Measurements from ENCODE around the gene GSDMA. TPM values are rescaled to one million over a fixed set of nuclear protein-coding genes. Genes with fewer than 3 reads are reported as not detected.
A peak's percentile ranks its signal among the peaks of the same experiment; 100 is the strongest.

The GSDMA gene
- total RNA-seq, 1 experiment from 2014 or later, result 0.55 TPM

DNA sequence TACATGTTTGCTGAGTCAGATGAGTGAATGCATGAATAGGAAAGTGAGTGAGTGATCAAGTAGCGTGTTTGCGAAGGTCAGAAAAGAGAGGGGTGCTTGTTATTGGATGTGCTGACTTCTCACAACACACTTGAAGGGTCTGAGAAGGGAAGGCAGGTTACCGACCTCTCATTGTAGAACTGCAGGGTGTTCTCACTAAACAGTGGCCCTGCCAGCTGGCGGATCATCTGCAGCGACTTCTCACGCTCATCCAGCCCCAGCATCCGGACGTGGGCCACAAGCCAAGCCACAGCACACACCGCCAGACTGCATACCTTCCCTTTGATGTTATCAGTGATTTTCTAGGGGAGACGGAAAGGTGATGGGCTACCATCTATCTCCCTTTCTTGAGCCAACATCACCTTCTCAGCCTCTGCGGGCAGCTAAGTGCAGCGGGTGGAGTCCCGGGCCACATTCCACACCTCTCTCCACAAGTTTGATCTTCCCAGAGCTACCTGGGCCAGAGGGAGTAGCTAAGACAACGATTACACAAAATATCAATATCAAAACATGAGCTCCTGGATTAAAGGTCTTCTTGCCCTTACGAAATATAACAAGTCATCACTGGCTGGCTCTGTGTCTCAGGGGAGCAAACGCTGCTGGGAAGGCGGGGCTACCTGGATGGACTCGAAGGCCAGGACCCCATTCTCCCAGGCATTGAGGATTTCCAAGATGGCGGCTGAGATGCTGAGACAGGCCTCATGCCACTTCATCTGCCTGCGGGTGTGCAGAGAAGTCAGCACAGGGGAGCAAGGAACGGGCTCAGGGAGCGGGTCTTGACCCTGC lies 63.4 kb downstream of the GSDMA start:
- Histone ChIP-seq H3K9me2 (ENCODE audit: insufficient read depth) (no peaks in the 10 kb centered on the region), H3K36me3 (ENCODE audit: low read depth) (no peaks in the 10 kb centered on the region), H3K4me2 (peak overlapping the region; percentile 60), H3K27me3 (ENCODE audit: insufficient read depth, low read depth) (no peaks in the 10 kb centered on the region), H3K79me2 (ENCODE audit: low read depth) (no peaks in the 10 kb centered on the region), H3K4me1 (replicated peaks; ENCODE audit: insufficient read depth) (peaks cover 60% of the 10 kb centered on the region), H4K20me1 (ENCODE audit: insufficient read depth) (no peaks in the 10 kb centered on the region), H3K27ac (peak overlapping the region; percentile 70), H3F3A (ENCODE audit: insufficient read depth, low read depth) (peaks cover 49% of the 10 kb centered on the region), H3K4me3 (no peak overlapping the region), H2AFZ (no peak overlapping the region), H3K9me3 (ENCODE audit: insufficient read depth, low read depth) (no peaks in the 10 kb centered on the region)
- peak; percentile 80 to 90 for DNase-seq
- intact Hi-C loops (cut with micrococcal nuclease; ENCODE audit: unreplicated experiment), result loop anchor here (1.0 to 10.0 kb wide), 4 partner anchors 45 to 289 kb away; partner anchors contain the start of gene PSMD3
- TF ChIP-seq EZH2 (IDR thresholded peaks at IDR 0.05; ENCODE audit: low read depth), result no peak
- TF ChIP-seq, protein P1, sequence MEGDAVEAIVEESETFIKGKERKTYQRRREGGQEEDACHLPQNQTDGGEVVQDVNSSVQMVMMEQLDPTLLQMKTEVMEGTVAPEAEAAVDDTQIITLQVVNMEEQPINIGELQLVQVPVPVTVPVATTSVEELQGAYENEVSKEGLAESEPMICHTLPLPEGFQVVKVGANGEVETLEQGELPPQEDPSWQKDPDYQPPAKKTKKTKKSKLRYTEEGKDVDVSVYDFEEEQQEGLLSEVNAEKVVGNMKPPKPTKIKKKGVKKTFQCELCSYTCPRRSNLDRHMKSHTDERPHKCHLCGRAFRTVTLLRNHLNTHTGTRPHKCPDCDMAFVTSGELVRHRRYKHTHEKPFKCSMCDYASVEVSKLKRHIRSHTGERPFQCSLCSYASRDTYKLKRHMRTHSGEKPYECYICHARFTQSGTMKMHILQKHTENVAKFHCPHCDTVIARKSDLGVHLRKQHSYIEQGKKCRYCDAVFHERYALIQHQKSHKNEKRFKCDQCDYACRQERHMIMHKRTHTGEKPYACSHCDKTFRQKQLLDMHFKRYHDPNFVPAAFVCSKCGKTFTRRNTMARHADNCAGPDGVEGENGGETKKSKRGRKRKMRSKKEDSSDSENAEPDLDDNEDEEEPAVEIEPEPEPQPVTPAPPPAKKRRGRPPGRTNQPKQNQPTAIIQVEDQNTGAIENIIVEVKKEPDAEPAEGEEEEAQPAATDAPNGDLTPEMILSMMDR (conservative IDR thresholded peaks at IDR 0.05), result no peak
- CTCF ChIA-PET, result interaction anchor here (0.5 to 1.1 kb wide), 7 partner anchors 10 to 213 kb away, joined by 3 to 7 read pairs (median 4); partner anchors contain the start of genes CSF3 and PSMD3
- no TSS peak for BruUV-seq (replicated peaks)
- POLR2A ChIA-PET (ENCODE audit: unreplicated experiment), result no interaction called here

DNA sequence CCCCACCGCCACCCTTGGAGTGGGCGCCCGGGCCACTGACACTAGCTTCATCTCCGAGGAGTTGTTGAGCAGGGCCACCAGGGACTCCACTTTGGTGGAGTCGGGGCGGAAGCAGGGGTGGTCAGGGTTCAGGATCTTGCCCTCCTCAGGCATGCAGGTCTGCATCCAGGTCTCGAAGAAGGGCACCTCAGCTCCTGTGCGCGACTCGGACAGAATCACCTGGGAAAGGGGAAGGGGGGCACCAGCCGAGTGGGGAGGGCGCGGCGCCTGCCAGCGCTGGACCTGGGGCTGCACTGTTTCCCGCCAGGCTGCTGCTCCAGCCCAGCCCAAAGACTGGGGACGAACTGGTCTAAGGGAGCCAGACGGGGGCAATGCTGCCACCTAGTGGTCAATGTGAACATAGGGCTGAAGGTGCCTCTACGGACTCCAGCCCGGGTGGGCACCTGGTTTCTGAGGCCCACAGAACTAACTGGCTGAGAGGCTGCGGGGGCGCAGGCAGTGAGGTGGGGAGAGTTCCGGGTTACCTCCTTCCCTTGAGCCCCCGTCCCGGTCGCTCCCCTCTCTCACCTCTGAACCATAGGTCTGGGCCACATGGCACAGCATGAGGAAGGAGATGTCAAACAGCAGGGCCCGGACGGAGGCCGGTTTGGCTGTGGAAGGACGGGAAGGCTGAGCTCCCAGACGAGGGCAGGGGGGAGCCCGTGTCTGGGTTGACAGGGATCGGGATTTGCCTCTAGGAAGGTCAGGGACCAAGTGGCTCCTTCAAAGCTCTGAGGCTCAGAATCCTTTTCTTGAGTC lies 64.2 kb downstream of the GSDMA start:
- Histone ChIP-seq H3K4me1 (replicated peaks; ENCODE audit: insufficient read depth) (peaks cover 52% of the 10 kb centered on the region), H3K9me3 (ENCODE audit: insufficient read depth, low read depth) (no peaks in the 10 kb centered on the region), H3F3A (ENCODE audit: insufficient read depth, low read depth) (peaks cover 42% of the 10 kb centered on the region), H4K20me1 (ENCODE audit: insufficient read depth) (no peaks in the 10 kb centered on the region), H3K36me3 (ENCODE audit: low read depth) (no peaks in the 10 kb centered on the region), H3K27ac (peak overlapping the region; percentile 70), H3K27me3 (ENCODE audit: insufficient read depth, low read depth) (no peaks in the 10 kb centered on the region), H3K79me2 (ENCODE audit: low read depth) (no peaks in the 10 kb centered on the region), H2AFZ (no peak overlapping the region), H3K4me2 (peak overlapping the region; percentile 60), H3K9me2 (ENCODE audit: insufficient read depth) (no peaks in the 10 kb centered on the region), H3K4me3 (no peak overlapping the region)
- intact Hi-C loops (cut with micrococcal nuclease; ENCODE audit: unreplicated experiment), result loop anchor here (1.0 to 10.0 kb wide), 5 partner anchors 14 to 288 kb away; partner anchors contain the start of gene PSMD3
- no TSS peak for BruUV-seq (replicated peaks)
- DNase-seq, result peak; percentile 49 to 71
- ChIA-PET CTCF (interaction anchor here (0.8 to 1.1 kb wide), 5 partner anchors 11 to 47 kb away, joined by 3 to 5 read pairs (median 3); partner anchors contain the start of genes CSF3, MED24 and PSMD3), POLR2A (ENCODE audit: unreplicated experiment) (no interaction called here)
- TF ChIP-seq, protein P1 (conservative IDR thresholded peaks at IDR 0.05), result peak; percentile 91
- no peak for TF ChIP-seq EZH2 (IDR thresholded peaks at IDR 0.05; ENCODE audit: low read depth)

Small RNAs within 50 kb of the gene (microRNA-seq; reads per million reads assigned to microRNA genes)
- not detected for gene MIR6884 (ENCODE audit: borderline number of aligned reads, borderline replicate concordance)

Other genes with a start within 250 kb of the GSDMA start
- gene MIEN1, start 232.5 kb upstream of the GSDMA start, total RNA-seq (2021), result 49.2 and 50.8 TPM in 2 replicates
- 49.1 and 55.9 TPM in 2 replicates for gene GRB7, start 225.1 kb upstream of the GSDMA start, total RNA-seq (2021)
- gene IKZF3, start 98.7 kb upstream of the GSDMA start, total RNA-seq (2021), result 0.04 TPM in 1 of 2 replicates, not detected in the other
- not detected in 2 replicates for gene ZPBP2, start 94.8 kb upstream of the GSDMA start, total RNA-seq (2021)
- gene GSDMB, start 44.4 kb upstream of the GSDMA start, total RNA-seq (2021), result 39.9 and 50.4 TPM in 2 replicates
- gene ORMDL3, start 35.4 kb upstream of the GSDMA start, total RNA-seq (2021), result 51.1 and 68.1 TPM in 2 replicates
- not detected in 2 replicates for gene LRRC3C, start 35.3 kb upstream of the GSDMA start, total RNA-seq (2021)
- gene PSMD3, start 17.8 kb downstream of the GSDMA start, total RNA-seq (2021), result 93.2 and 130 TPM in 2 replicates
- not detected in 2 replicates for gene CSF3, start 52.4 kb downstream of the GSDMA start, total RNA-seq (2021)
- gene MED24, start 91.4 kb downstream of the GSDMA start, total RNA-seq (2021), result 67.1 and 67.2 TPM in 2 replicates
- 11.4 and 13.9 TPM in 2 replicates for gene THRA, start 100.0 kb downstream of the GSDMA start, total RNA-seq (2021)
- gene NR1D1, start 137.6 kb downstream of the GSDMA start, total RNA-seq (2021), result 9.3 and 10.7 TPM in 2 replicates
- gene MSL1, start 159.0 kb downstream of the GSDMA start, total RNA-seq (2021), result 56.8 and 61.8 TPM in 2 replicates
- gene CASC3, start 177.5 kb downstream of the GSDMA start, total RNA-seq (2021), result 45.8 and 51.5 TPM in 2 replicates
- 14.0 and 14.9 TPM in 2 replicates for gene RAPGEFL1, start 214.5 kb downstream of the GSDMA start, total RNA-seq (2021)

Data from PC-9 (cell line).